HG03457 (cell line): ENCODE results near the gene IFIH1.

Experiments
- ATAC-seq: cut with Tn5 transposase; IDR thresholded peaks from one replicate; pipeline ENCODE4 v1.9.1; 2021; ENCODE audit warnings: moderate number of reproducible peaks; ENCODE audit not compliant: unreplicated experiment

The IFIH1 gene

GRCh38 chr2:162258686-162259085, 59.8 kb downstream of the IFIH1 start:
- no peak for ATAC-seq

DNA sequence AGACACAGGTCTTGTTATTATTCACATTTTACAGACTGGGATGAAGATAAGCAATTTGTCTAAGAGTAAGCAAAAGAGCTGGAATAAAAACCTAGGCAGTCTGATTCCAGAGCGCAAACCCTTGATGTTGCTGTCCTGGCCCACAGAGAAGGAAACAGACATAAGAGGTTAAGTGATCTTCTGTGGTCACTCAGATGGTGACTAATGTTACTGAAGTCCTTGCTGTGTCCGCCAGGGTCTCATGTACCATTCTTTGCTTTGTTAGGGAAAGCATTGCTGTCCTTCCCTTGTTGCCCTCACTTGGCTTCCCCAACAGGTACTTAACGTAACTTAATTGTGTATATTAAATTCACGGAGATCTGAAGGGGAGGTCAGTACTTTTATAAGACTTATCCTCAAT, 60.3 kb downstream of the IFIH1 start:
- no peak for ATAC-seq

GRCh38 chr2:162257425-162257824, 61.1 kb downstream of the IFIH1 start:
- ATAC-seq = no peak

DNA sequence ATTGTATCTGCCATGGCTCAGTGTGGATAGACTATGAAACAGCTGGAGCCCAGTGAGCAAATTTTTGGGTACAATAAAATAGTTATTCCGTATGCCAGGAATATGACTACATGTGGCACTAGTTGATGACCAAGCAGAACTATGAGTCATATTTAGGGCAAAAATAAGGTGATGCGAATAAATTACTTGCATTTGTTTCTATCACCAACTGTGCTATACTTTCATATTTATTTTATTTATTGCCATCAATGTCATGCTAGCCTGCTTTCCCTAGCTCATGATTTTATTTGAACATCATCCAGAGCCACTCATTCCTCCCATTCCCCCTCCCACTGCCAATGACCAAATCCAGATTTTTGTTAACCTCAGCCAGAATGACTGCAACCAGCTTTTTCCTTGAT, 61.9 kb downstream of the IFIH1 start:
- no peak for ATAC-seq

GRCh38 chr2:162254236-162254871, 64.1 kb downstream of the IFIH1 start:
- ATAC-seq = no peak

- ATAC-seq = no peak
Measured at GRCh38 chr2:162253435-162253834, 65.0 kb downstream of the IFIH1 start.

DNA sequence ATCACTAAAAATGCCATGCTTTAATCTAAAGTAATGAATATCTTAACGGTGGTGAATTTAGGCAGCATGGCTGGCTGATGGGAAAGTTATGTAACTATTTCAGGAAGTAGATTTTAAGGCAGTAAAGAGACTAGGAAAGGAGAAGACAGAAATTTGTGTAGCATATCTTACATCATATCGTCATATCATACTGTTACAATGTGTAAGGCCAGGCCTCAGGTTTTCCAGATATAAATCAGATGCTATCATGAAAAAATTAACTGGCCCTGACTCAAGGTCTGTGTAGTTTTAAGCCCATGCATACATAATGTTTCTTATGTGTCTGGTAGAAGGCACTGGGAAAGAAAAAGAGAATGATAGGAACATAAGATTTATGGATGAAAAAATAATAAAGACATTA, 66.3 kb downstream of the IFIH1 start:
- no peak for ATAC-seq

- no peak for ATAC-seq
Measured at GRCh38 chr2:162245781-162246180, 72.7 kb downstream of the IFIH1 start.

DNA sequence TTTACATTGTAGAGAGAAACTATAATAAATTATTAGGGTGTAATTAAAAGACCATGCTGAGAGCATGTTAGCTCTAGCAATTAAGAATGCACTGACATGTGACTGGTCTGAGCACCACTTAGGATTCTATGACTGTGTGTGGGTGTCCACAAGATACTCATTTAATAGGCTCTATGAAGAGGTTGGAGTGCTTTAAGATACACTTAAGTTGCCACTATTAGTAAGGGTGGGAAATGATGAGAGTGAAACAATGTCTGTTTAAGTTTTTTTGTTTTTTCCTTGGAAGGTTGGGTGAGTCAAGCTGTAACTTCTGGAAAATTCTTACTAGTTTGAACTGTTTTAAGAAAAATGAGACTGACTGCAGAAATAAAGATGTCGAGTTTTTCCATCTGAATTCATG, 73.4 kb downstream of the IFIH1 start:
- no peak for ATAC-seq

DNA sequence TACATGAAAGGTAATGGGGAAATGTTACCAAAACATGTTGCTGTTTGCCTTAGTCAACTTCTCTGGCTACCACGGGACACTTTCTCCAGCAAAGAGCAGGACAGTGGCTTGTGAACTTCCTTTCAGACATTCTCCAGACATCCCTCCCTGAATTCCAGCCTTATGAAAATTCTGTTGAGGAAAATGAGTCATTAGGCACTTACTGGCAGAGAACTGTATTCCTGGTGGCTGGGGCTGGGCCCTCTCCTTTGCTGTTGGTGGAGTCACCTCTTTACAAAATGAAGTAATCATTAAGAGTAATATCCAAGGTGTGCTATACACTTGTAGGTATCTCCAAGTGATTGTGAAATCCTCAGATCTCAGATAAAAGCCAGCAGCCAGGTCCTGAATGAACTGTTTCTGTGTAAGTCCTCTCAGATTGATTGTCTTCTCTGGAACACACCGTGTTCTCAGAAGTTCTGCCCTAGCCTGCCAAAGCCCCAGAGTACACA, 73.9 kb downstream of the IFIH1 start:
- no peak for ATAC-seq

DNA sequence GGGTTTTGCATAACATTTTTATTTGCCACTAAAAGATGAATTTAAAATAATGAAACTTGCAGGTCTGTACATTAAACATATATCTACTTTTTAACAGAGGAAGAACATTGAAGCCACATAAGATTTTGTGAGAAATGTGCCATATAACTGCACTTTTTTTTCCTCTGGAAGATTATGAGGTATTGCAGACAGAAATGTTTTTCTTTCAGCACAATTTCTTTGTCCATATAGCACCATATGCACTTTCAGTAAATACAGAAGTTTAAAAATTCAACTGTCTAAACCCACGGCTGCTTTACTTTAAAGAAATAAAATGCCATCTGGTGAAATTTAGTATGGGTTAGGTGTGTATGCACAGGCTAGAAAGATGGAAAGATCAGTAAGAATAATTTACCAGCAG, 74.8 kb downstream of the IFIH1 start:
- no peak for ATAC-seq

- ATAC-seq = no peak
Measured at GRCh38 chr2:162243294-162243693, 75.2 kb downstream of the IFIH1 start, which contains the start of gene FAP. Gene FAP, minus strand, starts transcription at chr2:162243445. Its CDS starts 118 bp downstream, at chr2:162243327.

DNA sequence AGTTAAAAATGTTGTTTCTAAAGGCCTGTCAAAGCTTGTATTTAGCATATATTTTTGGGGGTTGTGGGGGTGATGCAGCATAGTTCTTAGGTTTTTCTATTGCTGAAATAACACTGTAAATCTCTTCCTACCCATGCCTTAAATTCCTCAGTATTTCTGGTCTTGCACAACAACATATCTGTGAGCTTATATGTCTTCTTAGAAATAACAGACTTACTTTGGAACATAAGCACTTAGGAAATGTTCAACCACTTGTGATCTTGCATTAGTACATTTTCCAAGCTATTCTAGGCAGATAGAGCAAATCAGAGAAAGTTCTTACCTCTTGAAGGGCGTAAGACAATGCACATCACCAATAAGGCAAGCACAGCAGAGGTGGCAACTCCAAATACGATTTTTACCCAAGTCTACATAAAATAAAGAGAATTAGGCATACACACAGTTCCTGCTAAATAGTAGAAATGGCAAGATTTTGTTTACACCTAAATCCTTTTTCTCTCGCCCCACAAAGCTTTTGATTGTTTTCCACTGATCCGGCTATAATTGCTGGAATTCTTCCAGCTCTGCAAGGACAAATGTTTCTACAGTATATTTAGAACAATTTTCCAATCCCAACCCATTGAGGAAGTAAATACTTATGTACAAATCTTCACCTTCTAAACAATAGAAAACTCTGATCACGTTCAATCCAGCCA, 75.8 kb downstream of the IFIH1 start:
- ATAC-seq = no peak

- ATAC-seq = no peak
Measured at GRCh38 chr2:162241571-162241970, 76.9 kb downstream of the IFIH1 start.

- no peak for ATAC-seq
Measured at GRCh38 chr2:162234620-162235462, 83.6 kb downstream of the IFIH1 start.

DNA sequence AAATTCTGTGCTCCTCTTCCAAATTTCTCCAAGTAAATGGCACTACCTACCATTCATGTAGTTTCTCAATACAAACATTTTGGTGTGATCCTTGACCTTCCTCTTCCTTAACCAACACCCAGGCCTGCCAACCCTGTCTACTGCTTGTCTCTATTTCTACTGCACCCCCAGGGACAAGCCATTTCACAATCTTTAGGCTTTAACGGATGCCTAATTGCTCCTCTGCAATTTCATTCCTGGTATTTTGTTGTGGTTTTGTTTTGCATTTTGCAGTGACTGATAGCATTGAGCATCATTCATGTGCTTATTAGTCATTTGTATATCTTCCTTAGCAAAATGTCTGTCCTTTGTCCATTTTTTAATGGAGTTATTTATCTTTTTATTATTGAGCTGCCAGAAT, 85.3 kb downstream of the IFIH1 start:
- ATAC-seq = no peak

DNA sequence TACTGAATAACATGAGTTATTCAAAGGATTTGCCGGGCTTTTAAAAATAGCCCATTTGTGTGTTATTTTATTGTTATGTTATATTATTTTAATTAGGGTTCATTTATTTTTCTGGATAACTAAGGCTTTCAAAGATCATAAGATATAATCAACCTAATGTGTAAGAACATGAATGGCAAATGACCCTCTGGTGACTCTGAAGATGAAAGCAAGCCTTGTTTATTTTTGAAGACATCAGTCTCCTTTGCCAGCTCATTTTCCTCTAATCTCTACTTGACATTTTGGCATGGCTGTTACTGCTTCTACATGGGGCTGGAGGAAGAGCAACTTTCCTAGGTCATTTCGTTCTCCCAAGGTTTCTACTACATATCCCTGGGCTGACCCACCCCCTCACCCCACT, 85.8 kb downstream of the IFIH1 start:
- ATAC-seq = no peak

DNA sequence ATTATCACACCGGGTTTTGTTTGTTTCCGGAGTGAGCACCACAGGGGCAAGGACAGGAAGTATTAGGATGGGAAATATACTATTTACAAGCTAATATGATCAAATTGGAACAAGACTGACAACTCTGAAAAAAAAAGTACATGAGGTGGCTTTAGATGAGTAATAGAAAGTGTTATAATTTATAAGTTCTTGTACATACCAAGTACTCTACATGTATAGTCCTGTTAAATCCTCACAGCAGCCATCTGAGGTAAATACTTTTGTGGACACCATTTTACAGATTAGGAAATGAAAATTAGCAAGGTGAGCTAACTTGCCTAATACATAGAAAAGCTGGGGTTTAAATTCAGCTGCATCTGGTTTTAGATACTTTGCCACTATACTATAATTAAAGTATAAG, 86.5 kb downstream of the IFIH1 start:
- no peak for ATAC-seq

GRCh38 chr2:162230761-162231160, 87.7 kb downstream of the IFIH1 start:
- ATAC-seq = no peak

GRCh38 chr2:162226836-162227235, 91.6 kb downstream of the IFIH1 start:
- ATAC-seq = no peak

DNA sequence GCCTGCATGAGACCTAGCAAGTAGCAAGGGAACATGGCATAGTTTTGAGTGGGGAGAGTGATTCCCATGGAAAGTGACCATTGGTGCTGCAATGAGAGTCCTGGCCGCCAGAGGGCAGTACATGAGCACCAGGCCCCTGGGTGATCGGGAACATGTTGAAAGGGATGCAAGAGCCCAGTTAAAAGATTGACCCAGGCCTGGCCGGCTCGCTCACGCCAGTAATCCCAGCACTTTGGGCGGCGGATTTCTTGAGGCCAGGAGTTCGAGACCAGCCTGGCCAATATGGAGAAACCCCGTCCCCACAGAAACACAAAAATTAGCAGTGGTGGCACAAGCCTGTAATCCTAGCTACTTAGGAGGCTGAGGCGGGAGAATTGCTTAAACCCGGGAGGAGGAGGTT, 97.4 kb downstream of the IFIH1 start:
- ATAC-seq = peak; percentile 92

DNA sequence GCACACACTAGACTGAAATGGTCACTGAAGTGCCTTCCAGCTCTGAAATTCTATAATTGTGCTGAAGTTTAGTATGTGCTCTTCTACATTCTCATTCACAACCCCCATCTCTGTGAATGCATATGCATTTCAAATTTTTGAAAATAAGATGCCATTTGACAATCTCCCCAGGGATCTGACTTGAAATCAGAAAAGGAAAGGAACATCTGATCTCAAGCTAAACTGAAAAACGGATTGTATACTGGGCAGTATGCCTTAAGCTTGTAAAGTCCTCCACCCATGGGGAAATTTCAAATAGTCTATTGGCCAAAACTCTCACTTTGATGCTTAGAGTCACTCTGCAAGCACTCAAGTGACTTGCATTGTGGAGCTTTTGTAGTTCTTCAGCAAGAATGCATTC, 98.1 kb downstream of the IFIH1 start:
- ATAC-seq = no peak
